Omental fat pad (tissue), 4 donors: ENCODE measurements around the gene ALG11. TPM values are rescaled to one million over a fixed set of nuclear protein-coding genes. Genes with fewer than 3 reads are reported as not detected.

Source experiments
- ATAC-seq: fragments of 150-250 bp; one replicate; pipeline ENCODE4 v1.9.1; 2016; ENCODE audit warnings: mild to moderate bottlenecking, moderate library complexity; ENCODE audit not compliant: low FRiP score
- DNase-seq: peaks from one replicate; pipeline ENCODE4 v3.0.0-alpha.2; 2019; ENCODE audit warnings: low spot score
- total RNA-seq, 4 donors: library from RNA; depleted of rRNA; stranded (reverse); fragments of >200 nt; gene quantifications; one replicate each; pipeline ENCODE4 v1.1.0, GENCODE V29; 2016
- TF ChIP-seq, protein P1 (sequence below), 3 donors: fragments of 450-650 bp; IDR thresholded peaks; one replicate each; pipeline ENCODE4 v1.5.1; 2016 to 2017; ENCODE audit warnings: antibody characterized with exemption in 3 of 3, mild to moderate bottlenecking in 3 of 3, moderate library complexity in 2 of 3

Gene ALG11
- 10 to 100 TPM; 17.5 to 27.7 (median 25.4) TPM for total RNA-seq

DNA sequence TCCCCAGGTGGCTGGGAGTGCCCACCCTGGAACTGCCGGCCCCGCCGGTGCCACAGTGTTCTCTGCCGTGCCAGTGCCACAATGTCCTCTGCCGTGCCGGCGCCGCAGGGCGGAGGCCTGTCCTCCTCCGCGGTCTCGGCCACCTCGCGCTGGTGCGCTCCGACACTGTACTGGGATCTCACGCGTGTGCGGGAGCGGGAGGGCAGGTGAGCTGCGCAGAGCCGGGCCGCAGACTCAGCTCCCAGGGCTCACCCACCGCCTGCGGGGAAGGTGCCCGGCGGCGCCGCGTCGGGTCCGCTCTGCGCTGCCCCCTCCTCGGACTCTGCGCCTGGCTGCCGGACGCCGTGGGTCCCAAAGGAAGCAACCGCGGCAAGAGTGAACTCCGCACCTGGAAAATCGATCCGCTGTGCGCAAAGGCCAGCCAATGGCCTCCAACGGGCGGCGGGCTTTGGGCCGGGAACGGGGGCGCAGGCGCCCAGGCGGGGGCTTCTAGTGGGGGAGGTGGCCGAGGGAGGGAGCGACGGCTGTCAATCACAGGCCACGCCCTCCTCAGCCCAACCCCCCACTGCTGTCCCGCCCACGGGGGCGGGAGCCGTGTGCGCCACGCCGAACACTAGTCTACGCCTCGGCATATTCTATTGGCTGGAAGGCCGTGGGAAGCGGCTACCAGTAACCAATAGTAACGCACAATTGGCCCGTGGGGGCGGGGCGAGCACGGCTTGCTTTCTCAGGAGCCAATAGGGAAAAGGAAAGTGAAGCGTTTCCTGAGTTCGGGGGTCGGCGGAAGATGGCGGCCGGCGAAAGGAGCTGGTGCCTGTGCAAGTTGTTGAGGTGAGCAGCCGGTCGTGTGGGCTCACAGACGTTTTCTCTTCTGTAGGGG lies at the start of gene ALG11:
Gene ALG11, plus strand, starts transcription at position 767 of the 880 bp plus-strand sequence. Its CDS starts 21 bp downstream, at position 788.
- ATAC-seq (peak; percentile 99), DNase-seq (peak; percentile 98)
- TF ChIP-seq, protein P1, sequence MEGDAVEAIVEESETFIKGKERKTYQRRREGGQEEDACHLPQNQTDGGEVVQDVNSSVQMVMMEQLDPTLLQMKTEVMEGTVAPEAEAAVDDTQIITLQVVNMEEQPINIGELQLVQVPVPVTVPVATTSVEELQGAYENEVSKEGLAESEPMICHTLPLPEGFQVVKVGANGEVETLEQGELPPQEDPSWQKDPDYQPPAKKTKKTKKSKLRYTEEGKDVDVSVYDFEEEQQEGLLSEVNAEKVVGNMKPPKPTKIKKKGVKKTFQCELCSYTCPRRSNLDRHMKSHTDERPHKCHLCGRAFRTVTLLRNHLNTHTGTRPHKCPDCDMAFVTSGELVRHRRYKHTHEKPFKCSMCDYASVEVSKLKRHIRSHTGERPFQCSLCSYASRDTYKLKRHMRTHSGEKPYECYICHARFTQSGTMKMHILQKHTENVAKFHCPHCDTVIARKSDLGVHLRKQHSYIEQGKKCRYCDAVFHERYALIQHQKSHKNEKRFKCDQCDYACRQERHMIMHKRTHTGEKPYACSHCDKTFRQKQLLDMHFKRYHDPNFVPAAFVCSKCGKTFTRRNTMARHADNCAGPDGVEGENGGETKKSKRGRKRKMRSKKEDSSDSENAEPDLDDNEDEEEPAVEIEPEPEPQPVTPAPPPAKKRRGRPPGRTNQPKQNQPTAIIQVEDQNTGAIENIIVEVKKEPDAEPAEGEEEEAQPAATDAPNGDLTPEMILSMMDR (IDR thresholded peaks at IDR 0.05) = no peak

DNA sequence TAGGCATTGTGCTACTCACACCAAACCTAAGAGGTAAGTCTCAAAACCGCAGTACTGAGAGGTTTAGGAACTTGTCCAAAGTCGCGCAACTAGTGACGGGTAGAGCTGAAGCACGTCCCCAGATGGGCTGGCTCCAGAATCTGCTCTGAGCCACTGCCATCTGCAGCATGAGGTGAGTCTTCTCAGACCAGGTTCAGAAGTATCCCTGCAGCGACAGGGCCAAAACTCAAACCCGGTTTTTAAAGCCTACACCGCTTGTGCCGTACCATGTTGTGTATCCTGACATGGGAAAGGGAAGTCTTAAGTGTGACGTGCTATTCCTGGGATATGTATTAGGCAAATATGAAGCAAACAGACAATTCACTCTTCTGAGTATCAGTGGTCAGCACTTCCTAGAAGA lies 46.0 kb upstream of the ALG11 start:
- TF ChIP-seq, protein P1 (IDR thresholded peaks at IDR 0.05) = no peak
- DNase-seq (no peak), ATAC-seq (no peak)

GRCh38 chr13:51967482-51968446 lies 44.4 kb upstream of the ALG11 start:
- no peak for ATAC-seq
- TF ChIP-seq, protein P1 (IDR thresholded peaks at IDR 0.05) = no peak
- no peak for DNase-seq

GRCh38 chr13:51970349-51970748 lies 41.8 kb upstream of the ALG11 start:
- no peak for ATAC-seq
- DNase-seq = no peak
- TF ChIP-seq, protein P1 (IDR thresholded peaks at IDR 0.05) = no peak

DNA sequence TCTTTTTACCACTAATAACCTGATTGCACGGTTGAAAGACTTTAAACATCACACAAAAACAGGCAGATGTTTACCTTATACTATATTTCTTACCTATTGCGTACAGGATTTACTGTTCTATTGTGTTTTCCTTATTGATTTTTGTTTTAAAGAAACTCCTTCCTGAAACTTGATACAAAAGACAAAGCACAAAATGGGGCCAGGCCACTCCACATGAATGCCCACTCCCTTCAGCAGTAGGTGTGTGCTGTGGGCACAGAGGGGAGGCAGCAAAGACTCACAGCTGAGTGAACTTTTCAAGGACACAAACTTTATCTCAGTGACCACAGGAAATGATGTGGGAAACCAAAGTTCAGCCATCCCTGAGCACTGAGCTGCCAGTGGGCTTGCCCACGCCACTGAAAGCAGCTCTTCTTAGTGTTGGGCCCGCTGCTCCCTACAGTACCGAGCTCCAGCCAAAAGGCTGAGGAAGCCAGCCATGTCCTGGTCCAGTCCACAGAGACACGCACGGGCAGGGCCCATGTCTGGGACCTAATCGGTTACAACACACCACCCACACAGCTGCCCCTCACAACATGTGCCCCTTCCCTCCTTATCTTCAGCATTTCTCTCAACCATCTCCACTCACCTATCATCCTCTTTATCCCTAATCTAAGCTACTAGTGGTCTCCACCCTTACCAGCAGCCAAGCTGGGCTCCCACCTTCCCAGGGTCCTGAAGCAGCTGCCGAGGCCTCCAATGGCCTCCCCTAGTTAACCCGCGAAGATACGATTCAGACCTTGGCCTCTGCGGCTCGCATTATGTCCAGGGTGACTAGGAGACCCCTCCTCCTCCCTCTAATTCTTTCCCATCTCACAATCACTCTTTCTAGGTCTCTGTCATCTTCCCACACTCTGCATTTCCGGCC lies 40.4 kb upstream of the ALG11 start:
- TF ChIP-seq, protein P1 (IDR thresholded peaks at IDR 0.05) = no peak
- DNase-seq (no peak), ATAC-seq (peak; percentile 44)

- TF ChIP-seq, protein P1 (IDR thresholded peaks at IDR 0.05) = no peak
- ATAC-seq (no peak), DNase-seq (no peak)
Observed at GRCh38 chr13:51974482-51974881, 37.7 kb upstream of the ALG11 start.
